ENCODE data around the gene SURF2.

Gene SURF2

DNA sequence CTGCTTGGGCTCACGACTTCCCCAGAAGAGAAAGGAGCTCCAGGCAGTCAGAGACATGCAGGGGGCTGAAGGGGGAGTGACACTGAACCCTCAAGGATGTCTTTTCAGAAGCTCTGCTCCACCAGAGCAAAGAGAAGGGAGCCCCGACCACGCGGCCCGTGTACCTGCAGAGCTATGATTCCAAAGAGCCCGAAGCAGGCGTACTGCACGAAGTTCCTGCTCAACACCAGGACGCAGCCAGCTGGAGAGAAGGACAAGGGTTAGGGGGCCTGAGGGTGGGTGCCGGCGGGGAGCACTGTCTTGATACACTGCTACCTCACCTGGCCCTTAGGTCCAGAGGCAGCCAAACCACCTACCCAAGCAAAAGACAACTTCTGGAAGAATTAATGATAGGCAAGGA is 10.1 kb downstream of the SURF2 start:
- Histone ChIP-seq H3K4me3 (no peak overlapping the region), H3K9me3 (ENCODE audit: low read depth, low read length) (no peaks in the 10 kb centered on the region), H3K27ac (no peak overlapping the region), H3K36me3 (ENCODE audit: insufficient read depth, low read length) (peaks cover 70% of the 10 kb centered on the region), H3K9ac (ENCODE audit: insufficient read length) (no peak overlapping the region)
- no peak for TF ChIP-seq FOXP2 (optimal IDR thresholded peaks at IDR 0.05; ENCODE audit: control extremely low read depth, extremely low read length, insufficient read depth)
- TF ChIP-seq POLR2AphosphoS5 (IDR thresholded peaks at IDR 0.05; ENCODE audit: borderline replicate concordance, low read depth, low read length): no peak
- no peak for TF ChIP-seq EZH2 (IDR thresholded peaks at IDR 0.05)
- no peak for DNase-seq (ENCODE audit: low read depth, low spot score)

DNA sequence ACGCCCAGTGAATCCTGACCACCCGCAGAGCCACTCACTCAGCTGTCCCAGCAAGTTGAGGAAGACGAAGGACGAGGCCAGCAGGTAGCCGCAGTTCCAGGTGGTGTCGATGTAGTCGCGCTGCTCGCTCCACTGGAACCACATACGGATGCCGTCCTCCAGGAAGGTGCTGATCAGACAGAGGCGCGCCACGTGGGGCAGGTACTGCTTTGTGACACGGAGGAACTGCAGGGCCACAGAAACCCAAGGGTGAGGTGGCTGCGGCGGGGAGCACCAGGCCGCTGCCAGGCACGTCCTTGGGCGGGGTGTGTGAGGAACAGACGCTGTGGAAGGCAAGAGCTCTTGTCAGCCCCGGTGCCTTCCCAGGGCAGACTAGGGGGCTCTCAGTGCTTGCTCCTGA is 10.9 kb downstream of the SURF2 start:
- Histone ChIP-seq H3K36me3 (ENCODE audit: insufficient read depth, low read length) (peaks cover 62% of the 10 kb centered on the region), H3K4me3 (no peak overlapping the region), H3K27ac (no peak overlapping the region), H3K9me3 (ENCODE audit: low read depth, low read length) (no peaks in the 10 kb centered on the region), H3K9ac (ENCODE audit: insufficient read length) (no peak overlapping the region)
- DNase-seq (ENCODE audit: low read depth, low spot score): no peak
- no peak for TF ChIP-seq POLR2AphosphoS5 (IDR thresholded peaks at IDR 0.05; ENCODE audit: borderline replicate concordance, low read depth, low read length)
- TF ChIP-seq EZH2 (IDR thresholded peaks at IDR 0.05): no peak
- no peak for TF ChIP-seq FOXP2 (optimal IDR thresholded peaks at IDR 0.05; ENCODE audit: control extremely low read depth, extremely low read length, insufficient read depth)

DNA sequence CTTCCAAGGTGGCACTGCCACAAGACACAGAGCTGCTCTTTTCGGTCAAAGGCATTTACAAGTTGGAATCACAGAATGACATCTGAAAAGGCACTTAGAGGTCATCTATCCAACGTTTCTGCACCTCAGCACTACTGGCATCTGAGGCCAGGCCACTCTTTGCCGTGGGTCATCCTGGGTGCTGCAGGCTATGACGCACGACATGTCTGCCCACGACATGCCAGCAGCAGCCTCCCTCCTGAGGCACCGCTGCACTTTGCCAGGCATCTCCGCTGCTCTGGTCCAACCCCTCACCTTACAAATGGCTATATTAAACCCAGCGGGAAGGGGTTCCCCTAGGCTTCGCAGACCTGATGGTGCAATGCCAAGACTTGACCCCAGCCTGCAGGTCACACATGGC is 11.4 kb downstream of the SURF2 start:
- no peak for DNase-seq (ENCODE audit: low read depth, low spot score)
- Histone ChIP-seq H3K27ac (no peak overlapping the region), H3K9me3 (ENCODE audit: low read depth, low read length) (no peaks in the 10 kb centered on the region), H3K4me3 (no peak overlapping the region), H3K9ac (ENCODE audit: insufficient read length) (no peak overlapping the region), H3K36me3 (ENCODE audit: insufficient read depth, low read length) (peaks cover 61% of the 10 kb centered on the region)
- TF ChIP-seq FOXP2 (optimal IDR thresholded peaks at IDR 0.05; ENCODE audit: control extremely low read depth, extremely low read length, insufficient read depth): no peak
- no peak for TF ChIP-seq POLR2AphosphoS5 (IDR thresholded peaks at IDR 0.05; ENCODE audit: borderline replicate concordance, low read depth, low read length)
- TF ChIP-seq EZH2 (IDR thresholded peaks at IDR 0.05): no peak

DNA sequence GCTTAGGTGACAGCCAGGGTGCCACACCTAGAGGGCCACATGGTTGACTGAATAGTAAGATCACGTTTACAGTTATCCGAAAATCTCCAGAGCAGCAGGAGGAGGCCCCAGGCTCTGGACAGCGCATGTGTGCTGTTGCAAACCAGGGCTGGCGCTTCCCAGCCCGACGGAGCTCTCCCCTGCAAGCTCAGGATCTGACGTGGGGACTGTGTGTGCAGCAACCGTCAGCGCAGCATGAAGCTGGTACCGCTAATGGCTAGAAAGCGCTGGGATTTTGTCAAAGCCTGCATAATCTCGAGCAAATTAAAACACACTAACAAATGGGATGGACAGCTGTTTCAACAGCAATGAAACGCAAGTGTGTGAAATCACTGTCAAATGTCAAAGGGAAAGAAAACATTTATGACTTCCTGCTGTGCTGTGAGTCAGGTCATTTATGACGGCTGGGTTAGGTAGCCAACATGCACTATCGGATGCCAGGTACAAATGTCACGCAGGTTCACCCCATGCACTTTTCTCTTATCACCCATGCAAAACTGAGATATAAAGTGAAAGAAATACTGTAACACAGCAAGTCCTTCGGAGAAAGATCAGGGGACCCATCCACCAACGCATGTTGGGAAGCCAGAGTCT is 12.0 kb downstream of the SURF2 start:
- H3K4me3 ChIP-seq: no peak overlapping the region
- no peak for TF ChIP-seq POLR2AphosphoS5 (IDR thresholded peaks at IDR 0.05; ENCODE audit: borderline replicate concordance, low read depth, low read length)
- TF ChIP-seq EZH2 (IDR thresholded peaks at IDR 0.05): no peak
- no peak for TF ChIP-seq FOXP2 (optimal IDR thresholded peaks at IDR 0.05; ENCODE audit: control extremely low read depth, extremely low read length, insufficient read depth)
- DNase-seq (ENCODE audit: low read depth, low spot score): no peak
- no peak overlapping the region for H3K27ac ChIP-seq
- H3K36me3 ChIP-seq (ENCODE audit: insufficient read depth, low read length): peaks cover 61% of the 10 kb centered on the region
- H3K9me3 ChIP-seq (ENCODE audit: low read depth, low read length): no peaks in the 10 kb centered on the region
- no peak overlapping the region for H3K9ac ChIP-seq (ENCODE audit: insufficient read length)

DNA sequence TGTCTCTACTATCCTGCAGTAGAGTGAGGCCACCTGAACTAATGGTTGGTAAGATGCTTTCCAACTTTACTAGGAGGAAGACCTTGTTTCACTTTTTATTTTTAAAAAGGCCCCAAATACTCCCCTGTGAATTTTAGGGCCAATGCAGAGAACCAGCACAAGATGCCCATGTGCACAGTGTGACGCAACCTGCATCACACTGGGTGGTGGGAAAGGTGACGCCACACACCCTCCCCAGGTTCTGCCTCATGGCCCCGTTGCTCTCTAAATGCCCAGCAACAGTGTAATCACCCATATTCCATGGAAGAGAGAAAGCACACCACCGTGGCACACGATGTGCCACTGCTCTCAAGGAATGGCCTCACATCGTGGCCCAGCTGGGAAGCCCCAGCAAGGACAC is 13.1 kb downstream of the SURF2 start:
- no peak for DNase-seq (ENCODE audit: low read depth, low spot score)
- TF ChIP-seq FOXP2 (optimal IDR thresholded peaks at IDR 0.05; ENCODE audit: control extremely low read depth, extremely low read length, insufficient read depth) (no peak), POLR2AphosphoS5 (IDR thresholded peaks at IDR 0.05; ENCODE audit: borderline replicate concordance, low read depth, low read length) (no peak), EZH2 (IDR thresholded peaks at IDR 0.05) (no peak)
- H3K4me3 ChIP-seq: no peak overlapping the region
- H3K9ac ChIP-seq (ENCODE audit: insufficient read length): no peak overlapping the region
- H3K27ac ChIP-seq: no peak overlapping the region
- H3K9me3 ChIP-seq (ENCODE audit: low read depth, low read length): no peaks in the 10 kb centered on the region
- H3K36me3 ChIP-seq (ENCODE audit: insufficient read depth, low read length): peaks cover 53% of the 10 kb centered on the region

DNA sequence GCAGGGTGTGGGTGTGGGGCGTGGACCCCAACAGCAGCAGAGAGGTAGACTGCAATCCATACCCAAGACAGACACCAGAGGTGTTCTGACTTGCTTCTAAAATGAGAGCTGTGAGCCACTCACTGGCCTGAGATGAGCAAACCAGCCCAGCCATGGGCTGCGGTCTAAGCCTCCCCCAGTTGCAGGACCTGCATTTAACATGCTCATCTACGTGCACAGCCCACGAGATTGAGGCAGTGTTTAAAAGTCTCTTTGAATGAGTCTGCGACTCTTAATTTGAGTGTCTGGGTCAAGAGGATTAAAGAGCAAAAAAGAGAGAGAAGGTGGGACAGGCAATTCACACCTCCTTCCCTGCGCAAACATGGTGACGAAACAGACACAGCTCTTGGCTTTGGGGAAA is 13.6 kb downstream of the SURF2 start:
- no peak overlapping the region for H3K27ac ChIP-seq
- TF ChIP-seq POLR2AphosphoS5 (IDR thresholded peaks at IDR 0.05; ENCODE audit: borderline replicate concordance, low read depth, low read length) (no peak), FOXP2 (optimal IDR thresholded peaks at IDR 0.05; ENCODE audit: control extremely low read depth, extremely low read length, insufficient read depth) (no peak), EZH2 (IDR thresholded peaks at IDR 0.05) (no peak)
- no peak overlapping the region for H3K4me3 ChIP-seq
- no peak for DNase-seq (ENCODE audit: low read depth, low spot score)
- H3K9me3 ChIP-seq (ENCODE audit: low read depth, low read length): no peaks in the 10 kb centered on the region
- no peak overlapping the region for H3K9ac ChIP-seq (ENCODE audit: insufficient read length)
- H3K36me3 ChIP-seq (ENCODE audit: insufficient read depth, low read length): peaks cover 50% of the 10 kb centered on the region

DNA sequence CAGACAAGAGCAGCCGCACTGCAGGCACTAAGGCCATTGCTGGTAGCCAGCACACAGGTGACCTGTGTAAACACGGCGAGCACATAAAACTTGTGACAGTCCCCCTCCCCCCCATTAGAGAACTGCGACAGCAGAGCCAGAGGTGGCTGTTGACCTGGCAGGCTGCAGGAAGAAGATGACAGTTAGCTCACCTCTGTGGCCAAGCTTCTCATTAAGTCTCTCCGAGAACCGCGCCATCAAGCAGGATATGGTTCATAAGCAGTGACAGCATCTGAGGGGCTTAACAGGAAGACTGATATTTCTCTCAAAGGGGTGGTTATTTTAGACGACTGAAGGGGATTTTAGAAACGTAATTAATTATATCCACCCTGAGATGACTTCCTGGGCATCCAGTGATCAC is 14.3 kb downstream of the SURF2 start:
- no peak overlapping the region for H3K27ac ChIP-seq
- no peak overlapping the region for H3K4me3 ChIP-seq
- no peak for TF ChIP-seq FOXP2 (optimal IDR thresholded peaks at IDR 0.05; ENCODE audit: control extremely low read depth, extremely low read length, insufficient read depth)
- TF ChIP-seq POLR2AphosphoS5 (IDR thresholded peaks at IDR 0.05; ENCODE audit: borderline replicate concordance, low read depth, low read length): no peak
- no peak for TF ChIP-seq EZH2 (IDR thresholded peaks at IDR 0.05)
- H3K36me3 ChIP-seq (ENCODE audit: insufficient read depth, low read length): peaks cover 43% of the 10 kb centered on the region
- H3K9ac ChIP-seq (ENCODE audit: insufficient read length): no peak overlapping the region
- no peak for DNase-seq (ENCODE audit: low read depth, low spot score)
- H3K9me3 ChIP-seq (ENCODE audit: low read depth, low read length): no peaks in the 10 kb centered on the region

DNA sequence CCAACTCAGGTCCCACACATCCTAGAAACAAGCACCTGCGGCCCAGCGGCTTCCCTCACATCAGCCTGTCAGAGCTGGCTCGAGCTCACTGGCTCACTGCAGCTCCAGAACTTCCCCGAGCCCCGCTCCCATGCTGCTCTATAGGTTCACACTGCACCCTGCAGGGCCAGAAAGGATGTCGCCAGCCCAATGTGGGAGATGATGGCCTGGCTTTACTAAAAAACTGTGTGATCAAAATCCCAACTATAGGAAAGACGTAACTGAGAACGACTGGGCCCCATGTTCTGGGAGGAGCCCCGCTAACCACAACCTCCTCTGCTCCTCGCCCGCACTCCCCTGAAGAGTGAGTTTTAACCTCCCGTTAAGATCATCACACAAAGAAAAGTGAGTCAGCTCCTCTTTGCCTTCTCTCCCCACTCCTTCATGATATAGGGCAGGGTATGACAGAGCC is 14.9 kb downstream of the SURF2 start:
- DNase-seq (ENCODE audit: low read depth, low spot score): no peak
- H3K9ac ChIP-seq (ENCODE audit: insufficient read length): no peak overlapping the region
- no peaks in the 10 kb centered on the region for H3K9me3 ChIP-seq (ENCODE audit: low read depth, low read length)
- peaks cover 37% of the 10 kb centered on the region for H3K36me3 ChIP-seq (ENCODE audit: insufficient read depth, low read length)
- H3K27ac ChIP-seq: no peak overlapping the region
- H3K4me3 ChIP-seq: no peak overlapping the region
- TF ChIP-seq EZH2 (IDR thresholded peaks at IDR 0.05): no peak
- TF ChIP-seq FOXP2 (optimal IDR thresholded peaks at IDR 0.05; ENCODE audit: control extremely low read depth, extremely low read length, insufficient read depth): no peak
- no peak for TF ChIP-seq POLR2AphosphoS5 (IDR thresholded peaks at IDR 0.05; ENCODE audit: borderline replicate concordance, low read depth, low read length)

DNA sequence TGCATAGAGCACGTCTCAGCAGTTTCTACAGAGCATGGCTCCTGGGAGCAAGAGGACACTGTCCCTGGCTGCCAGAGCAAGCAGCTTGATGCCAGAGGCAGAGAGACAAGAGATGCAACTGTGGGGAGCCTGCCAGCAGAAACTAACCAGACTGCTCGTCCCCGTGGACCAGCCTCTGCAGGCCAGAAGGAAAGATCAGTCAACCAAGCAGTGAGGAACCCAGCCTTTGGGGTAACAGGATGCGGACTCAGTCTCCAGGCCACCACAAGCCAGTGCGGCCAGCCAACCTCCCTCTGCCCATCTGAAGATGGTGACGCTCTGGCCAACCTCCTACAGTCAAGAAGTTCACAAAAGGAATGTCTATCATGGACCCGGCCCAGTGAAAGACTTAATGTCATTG is 15.8 kb downstream of the SURF2 start:
- no peak for DNase-seq (ENCODE audit: low read depth, low spot score)
- Histone ChIP-seq H3K9ac (ENCODE audit: insufficient read length) (no peak overlapping the region), H3K27ac (no peak overlapping the region), H3K36me3 (ENCODE audit: insufficient read depth, low read length) (peaks cover 29% of the 10 kb centered on the region), H3K9me3 (ENCODE audit: low read depth, low read length) (no peaks in the 10 kb centered on the region), H3K4me3 (no peak overlapping the region)
- TF ChIP-seq POLR2AphosphoS5 (IDR thresholded peaks at IDR 0.05; ENCODE audit: borderline replicate concordance, low read depth, low read length): no peak
- no peak for TF ChIP-seq EZH2 (IDR thresholded peaks at IDR 0.05)
- TF ChIP-seq FOXP2 (optimal IDR thresholded peaks at IDR 0.05; ENCODE audit: control extremely low read depth, extremely low read length, insufficient read depth): no peak
